ENCODE data around the gene KIAA0513.

Gene KIAA0513

GRCh38 chr16:85136702-85137322 lies 109.2 kb downstream of the KIAA0513 start:
- DNase-seq (ENCODE audit: low read depth): no peak

- DNase-seq (ENCODE audit: low read depth): no peak
Observed at GRCh38 chr16:85137323-85138072, 109.9 kb downstream of the KIAA0513 start.

- DNase-seq (ENCODE audit: low read depth): no peak
Observed at GRCh38 chr16:85138073-85138824, 110.7 kb downstream of the KIAA0513 start.

DNA sequence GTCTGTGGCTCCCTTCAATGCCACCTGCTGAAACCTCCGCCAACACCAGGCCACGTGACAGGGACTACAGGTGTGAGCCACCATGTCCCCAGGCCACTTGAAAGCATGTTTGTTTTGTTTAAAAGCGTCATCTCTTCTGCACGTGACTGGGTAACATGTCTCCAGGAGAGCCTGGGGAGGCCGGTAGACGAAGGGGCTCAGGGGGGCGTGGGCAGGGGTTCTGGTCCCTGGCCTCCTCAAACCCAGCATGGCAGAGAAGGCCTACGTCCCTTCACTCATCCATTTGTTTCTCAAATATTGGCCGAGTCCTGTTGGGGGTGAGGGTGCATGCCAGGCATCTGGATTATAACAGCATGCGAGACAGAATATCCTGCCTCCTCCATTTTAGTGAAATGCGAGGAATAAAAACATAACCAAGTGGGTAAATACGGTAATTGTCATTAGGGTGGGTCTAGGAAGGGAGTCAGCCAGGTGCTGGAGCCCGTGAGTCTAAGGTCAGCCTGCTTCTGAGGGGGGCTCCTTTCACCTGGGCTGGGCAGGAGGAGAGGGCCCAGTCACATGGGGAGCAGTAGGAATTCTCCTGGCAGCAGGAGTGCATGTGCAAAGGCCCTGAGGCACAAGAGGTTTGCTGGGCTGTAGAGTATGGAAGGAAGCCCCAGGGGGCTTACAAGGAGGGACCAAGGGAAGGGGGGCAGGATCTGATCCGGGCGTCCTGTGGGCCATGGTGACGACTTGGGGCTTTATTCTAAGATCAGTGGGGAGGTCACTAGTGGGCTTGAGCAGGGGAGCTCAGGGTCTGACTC lies 111.4 kb downstream of the KIAA0513 start:
- DNase-seq (ENCODE audit: low read depth): no peak

DNA sequence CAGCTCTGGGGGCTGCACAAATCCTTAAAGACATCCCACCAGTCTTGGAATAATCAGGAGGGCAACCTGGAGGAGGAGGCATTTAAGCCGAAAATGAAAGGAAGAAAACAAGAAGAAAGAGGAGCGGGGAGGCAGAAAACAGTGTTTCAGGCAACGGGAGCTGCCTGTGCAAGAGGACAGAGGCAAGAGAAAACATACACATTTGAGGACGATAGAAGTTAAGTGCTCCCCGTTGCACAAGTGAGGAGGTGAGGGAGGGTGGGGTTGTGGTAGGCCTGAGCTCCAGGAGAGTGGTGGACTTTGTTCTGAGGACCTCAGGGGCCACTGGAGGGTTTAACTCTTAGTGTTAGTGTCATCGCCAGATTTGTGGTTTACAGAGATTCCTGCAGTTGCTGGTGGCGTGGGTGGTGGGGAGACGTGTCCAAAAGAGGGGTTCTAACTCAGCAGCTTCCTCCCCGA lies 112.3 kb downstream of the KIAA0513 start:
- DNase-seq (ENCODE audit: low read depth): no peak

- no peak for DNase-seq (ENCODE audit: low read depth)
Observed at GRCh38 chr16:85140455-85141012, 112.9 kb downstream of the KIAA0513 start.

- no peak for DNase-seq (ENCODE audit: low read depth)
Observed at GRCh38 chr16:85141491-85142128, 114.0 kb downstream of the KIAA0513 start.

DNA sequence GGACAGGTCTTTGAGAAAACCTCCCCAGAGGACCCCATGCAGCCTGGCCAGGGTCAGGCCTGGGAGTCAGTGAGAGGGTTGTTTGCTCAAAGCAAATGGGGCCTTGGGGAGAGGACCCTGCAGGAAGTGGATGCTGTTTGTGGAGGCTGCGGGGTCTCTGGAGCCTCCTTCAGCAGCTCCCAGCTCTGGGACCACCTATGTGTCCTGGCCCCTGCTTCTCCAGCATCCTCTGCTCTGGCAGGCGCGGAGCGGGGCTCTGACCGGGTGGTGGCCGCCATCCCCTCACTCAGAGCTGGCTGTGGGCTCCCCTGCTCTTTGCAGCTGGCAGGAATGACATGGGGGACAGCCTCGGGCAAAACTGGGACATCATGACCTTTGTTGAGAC lies 114.5 kb downstream of the KIAA0513 start:
- no peak for DNase-seq (ENCODE audit: low read depth)

GRCh38 chr16:85142771-85143211 lies 115.2 kb downstream of the KIAA0513 start:
- DNase-seq (ENCODE audit: low read depth): no peak
